ENCODE data around the gene PPP3CA. TPM values are rescaled to one million over a fixed set of nuclear protein-coding genes. Genes with fewer than 3 reads are reported as not detected.

Gene PPP3CA
- total and polyA plus RNA-seq, 2 of the 8 experiments (the other 6 are each of a cell fraction or from before 2014, with no cell fraction given), result 7.9 to 35.0 TPM

- Histone ChIP-seq H4K8ac (ENCODE audit: extremely low read depth, insufficient read depth, low read length) (no peak overlapping the region), H3K23me2 (ENCODE audit: low read depth, low read length) (no peaks in the 10 kb centered on the region), H3K27ac (ENCODE audit: low read depth, low read length) (no peak overlapping the region), H3K56ac (replicated peaks; ENCODE audit: insufficient read length, low read depth, low read length) (no peak overlapping the region), H3K9me3 (ENCODE audit: insufficient read depth in 2 of 2, low read depth in 1 of 2, low read length in 1 of 2) (no peaks in the 10 kb centered on the region), H3K36me3 (ENCODE audit: control insufficient read depth in 2 of 4, insufficient read depth in 4 of 4, low read length in 3 of 4) (no peaks in the 10 kb centered on the region), H2BK5ac (ENCODE audit: low read depth, low read length) (no peak overlapping the region), H2AFZ (ENCODE audit: low read length) (no peak overlapping the region), H3K4ac (replicated peaks; ENCODE audit: insufficient read length, low read depth, low read length) (no peak overlapping the region), H2BK20ac (ENCODE audit: low read length) (no peak overlapping the region), H2BK12ac (ENCODE audit: low read depth, low read length) (no peak overlapping the region), H4K20me1 (replicated peaks in 1 of 2; ENCODE audit: control insufficient read depth in 1 of 2, insufficient read depth in 2 of 2, low read length in 2 of 2) (no peaks in the 10 kb centered on the region), H3K79me2 (ENCODE audit: control insufficient read depth in 1 of 2, insufficient read depth in 2 of 2, low read length in 2 of 2) (no peaks in the 10 kb centered on the region), H3K9ac (replicated peaks in 1 of 4; ENCODE audit: extremely low read depth in 1 of 4, low read depth in 3 of 4, low read length in 3 of 4) (no peak overlapping the region), H4K5ac (ENCODE audit: insufficient read length, low read depth, low read length) (no peak overlapping the region), H2BK15ac (ENCODE audit: low read length) (no peak overlapping the region), H3K18ac (ENCODE audit: extremely low read depth, low read length) (no peak overlapping the region), H3K14ac (ENCODE audit: insufficient read length) (no peak overlapping the region), H3K79me1 (ENCODE audit: low read depth, low read length) (no peaks in the 10 kb centered on the region), H3K4me2 (ENCODE audit: insufficient read depth in 1 of 2, low read depth in 2 of 2, low read length in 2 of 2) (no peak overlapping the region), H2AK5ac (ENCODE audit: low read depth, low read length) (no peak overlapping the region), H3K4me3 (ENCODE audit: extremely low read depth in 1 of 4, insufficient read depth in 2 of 4, low read depth in 3 of 4, low read length in 4 of 4) (no peak overlapping the region), H3K27me3 (replicated peaks in 1 of 4; ENCODE audit: control insufficient read depth in 3 of 4, extremely low read depth in 1 of 4, insufficient read depth in 3 of 4, low read length in 3 of 4) (no peaks in the 10 kb centered on the region), H3K4me1 (replicated peaks in 1 of 4; ENCODE audit: control insufficient read depth in 3 of 4, insufficient read depth in 4 of 4, low read length in 3 of 4) (peaks cover 0 to 7% (median 3%) of the 10 kb centered on the region in 4 experiments; a peak in 2 of 7 replicates), H3K23ac (ENCODE audit: insufficient read length) (no peak overlapping the region), H2BK120ac (replicated peaks; ENCODE audit: low read depth, low read length) (no peak overlapping the region), H4K91ac (replicated peaks; ENCODE audit: insufficient read length, low read length) (no peak overlapping the region)
- FAIRE-seq, result no peak
- 86% methylated on average over 5 of the region's 5 CpGs; no CpG with 5 or more reads in 1 of the 2 experiments for WGBS, 2 experiments (ENCODE audit: extremely low coverage in 1 of 2, insufficient coverage in 1 of 2, insufficient read length in 1 of 2, insufficient replicate concordance in 2 of 2, low coverage in 1 of 2, low lambda C conversion rate in 2 of 2, missing lambda C conversion rate in 1 of 2)
- no peak for DNase-seq (ENCODE audit: low read depth in 1 of 2, low spot score in 2 of 2)
- ChIA-PET POLR2A (ENCODE audit: partially characterized antibody) (no interaction called here), CTCF (ENCODE audit: partially characterized antibody) (interaction anchor here (1.2 to 2.2 kb wide), 2 partner anchors 15 to 202 kb away, joined by 3 to 11 read pairs; no protein-coding TSS in a partner anchor)
- TF ChIP-seq BRCA1 (IDR thresholded peaks at IDR 0.05; ENCODE audit: low read depth, low read length) (no peak), USF2 (IDR thresholded peaks at IDR 0.05; ENCODE audit: low read length) (no peak), RFX5 (IDR thresholded peaks at IDR 0.05; ENCODE audit: borderline replicate concordance, low read depth, low read length) (no peak), RXRA (IDR thresholded peaks at IDR 0.05; ENCODE audit: insufficient read depth, low read depth, low read length) (no peak), RNF2 (IDR thresholded peaks at IDR 0.05; ENCODE audit: borderline replicate concordance, low read depth, low read length, missing control alignments, poor library complexity, severe bottlenecking) (no peak), TBP (IDR thresholded peaks at IDR 0.05; ENCODE audit: low read depth, low read length) (no peak), SIX5 (IDR thresholded peaks at IDR 0.05; ENCODE audit: low read depth, low read length) (no peak), HDAC6 (IDR thresholded peaks at IDR 0.05; ENCODE audit: low read depth, low read length) (no peak), CTBP2 (IDR thresholded peaks at IDR 0.05; ENCODE audit: borderline replicate concordance, insufficient read depth, insufficient read length, low read length) (no peak), ASH2L (IDR thresholded peaks at IDR 0.05; ENCODE audit: low read length) (no peak), NRF1 (IDR thresholded peaks at IDR 0.05; ENCODE audit: low read depth, low read length) (no peak), TCF12 (IDR thresholded peaks at IDR 0.05; ENCODE audit: low read depth, low read length) (no peak)
Measured at GRCh38 chr4:101049549-101050001, 297.8 kb downstream of the PPP3CA start.

Measured in H1 (cell line).